H1 (cell line): ENCODE results near the gene ACTN3. TPM values are rescaled to one million over a fixed set of nuclear protein-coding genes. Genes with fewer than 3 reads are reported as not detected.

Experiments
- CTCF ChIA-PET: fragments of 300-600 bp; sonication (Branson Sonifier 250); formaldehyde crosslinking; loops from one replicate; lab custom pipeline; 2021; ENCODE audit not compliant: partially characterized antibody; lab: Charles Lee
- POLR2A ChIA-PET: fragments of 300-600 bp; sonication (Branson Sonifier 250); formaldehyde crosslinking; loops from one replicate; lab custom pipeline; 2021; ENCODE audit warnings: inconsistent platforms; ENCODE audit not compliant: partially characterized antibody; lab: Charles Lee
- DNase-seq, 2 experiments: peaks; one replicate each; pipeline versions ENCODE4 v3.0.0 to v3.0.0-alpha.2; 2010 to 2022; ENCODE audit warnings: low spot score in 2 of 2, low read depth in 1 of 2, mixed read lengths in 1 of 2
- FAIRE-seq: peaks from 2 replicates; lab custom pipeline; 2011; peaks lifted over from hg19 to GRCh38; lab: Jason Lieb, UNC
- H2AFZ ChIP-seq: 2 replicates; pipeline ENCODE4 v1.8.1; 2012; ENCODE audit warnings: low read length, inconsistent platforms
- H2AK5ac ChIP-seq: 2 replicates; pipeline ENCODE4 v1.6.1; 2013; ENCODE audit warnings: low read depth, low read length
- H2BK120ac ChIP-seq: replicated peaks from 2 replicates; pipeline ENCODE3; 2013; ENCODE audit warnings: low read depth, low read length, inconsistent platforms
- H2BK12ac ChIP-seq: 2 replicates; pipeline ENCODE4 v1.6.1; 2013; ENCODE audit warnings: low read depth, low read length
- H2BK15ac ChIP-seq: 2 replicates; pipeline ENCODE4 v1.6.1; 2013; ENCODE audit warnings: low read length
- H2BK20ac ChIP-seq: 2 replicates; pipeline ENCODE4 v1.6.1; 2013; ENCODE audit warnings: low read length
- H2BK5ac ChIP-seq: 2 replicates; pipeline ENCODE4 v1.6.1; 2013; ENCODE audit warnings: low read depth, low read length
- H3K14ac ChIP-seq: 2 replicates; pipeline ENCODE4 v1.6.1; 2013; ENCODE audit warnings: inconsistent platforms; ENCODE audit not compliant: insufficient read length
- H3K18ac ChIP-seq: 2 replicates; pipeline ENCODE4 v1.6.1; 2013; ENCODE audit warnings: low read length; ENCODE audit errors: extremely low read depth
- H3K23ac ChIP-seq: 2 replicates; pipeline ENCODE4 v1.6.1; 2013; ENCODE audit warnings: inconsistent platforms; ENCODE audit not compliant: insufficient read length
- H3K23me2 ChIP-seq: 2 replicates; pipeline ENCODE4 v1.6.1; 2013; ENCODE audit warnings: low read depth, low read length
- H3K27ac ChIP-seq: 2 replicates; pipeline ENCODE4 v1.6.1; 2011; ENCODE audit warnings: low read depth, low read length, inconsistent platforms
- H3K27me3 ChIP-seq, 4 experiments: replicated peaks in 1 of 4; 1 replicate in 1 of 4; 2 replicates in 3 of 4; pipeline versions ENCODE4 v1.6.1 to v1.8.1; 2011 to 2013; ENCODE audit warnings: low read length in 3 of 4, mild to moderate bottlenecking in 3 of 4, inconsistent platforms in 2 of 4, mixed read lengths in 2 of 4, moderate library complexity in 1 of 4; ENCODE audit not compliant: control insufficient read depth in 3 of 4, insufficient read depth in 3 of 4; ENCODE audit errors: extremely low read depth in 1 of 4
- H3K36me3 ChIP-seq, 4 experiments: 2 replicates each; pipeline versions ENCODE4 v1.6.1 to v1.8.1; 2011 to 2013; ENCODE audit warnings: mild to moderate bottlenecking in 4 of 4, low read length in 3 of 4, moderate library complexity in 2 of 4, control low read depth in 1 of 4, inconsistent platforms in 1 of 4; ENCODE audit not compliant: insufficient read depth in 4 of 4, control insufficient read depth in 2 of 4
- H3K4ac ChIP-seq: replicated peaks from 2 replicates; pipeline ENCODE3; 2013; ENCODE audit warnings: low read length, low read depth, mixed read lengths, inconsistent platforms; ENCODE audit not compliant: insufficient read length
- H3K4me1 ChIP-seq, 4 experiments: replicated peaks in 1 of 4; 1 replicate in 1 of 4; 2 replicates in 3 of 4; pipeline versions ENCODE4 v1.6.1 to v1.8.1; 2011 to 2013; ENCODE audit warnings: low read length in 3 of 4, inconsistent platforms in 2 of 4, mixed read lengths in 1 of 4; ENCODE audit not compliant: insufficient read depth in 4 of 4, control insufficient read depth in 3 of 4
- H3K4me2 ChIP-seq, 2 experiments: 2 replicates each; pipeline versions ENCODE4 v1.6.1 to v1.8.1; 2011 to 2013; ENCODE audit warnings: low read depth in 2 of 2, low read length in 2 of 2, control low read depth in 1 of 2, inconsistent platforms in 1 of 2, mild to moderate bottlenecking in 1 of 2; ENCODE audit not compliant: insufficient read depth in 1 of 2
- H3K4me3 ChIP-seq, 4 experiments: fragments of 200-600, 300-600 bp in 1 of 4; sonication (generic), shearing (Covaris generic), sonication (Bioruptor Twin) in 1 of 4; 2 replicates each; pipeline versions ENCODE4 v1.5.1 to v1.8.1; 2011 to 2016; ENCODE audit warnings: low read length in 4 of 4, low read depth in 3 of 4, control low read depth in 2 of 4, inconsistent platforms in 2 of 4, mild to moderate bottlenecking in 2 of 4, mixed read lengths in 1 of 4, moderate library complexity in 1 of 4; ENCODE audit not compliant: insufficient read depth in 2 of 4; ENCODE audit errors: extremely low read depth in 1 of 4
- H3K56ac ChIP-seq: replicated peaks from 2 replicates; pipeline ENCODE3; 2013; ENCODE audit warnings: low read depth, mild to moderate bottlenecking, mixed read lengths, low read length, inconsistent platforms; ENCODE audit not compliant: insufficient read length
- H3K79me1 ChIP-seq: 2 replicates; pipeline ENCODE4 v1.6.1; 2013; ENCODE audit warnings: low read depth, low read length, control low read depth
- H3K79me2 ChIP-seq, 2 experiments: 2 replicates each; pipeline versions ENCODE4 v1.6.1 to v1.8.1; 2012 to 2013; ENCODE audit warnings: low read length in 2 of 2, mild to moderate bottlenecking in 2 of 2, inconsistent platforms in 1 of 2; ENCODE audit not compliant: insufficient read depth in 2 of 2, control insufficient read depth in 1 of 2
- H3K9ac ChIP-seq, 4 experiments: replicated peaks in 1 of 4; 1 replicate in 1 of 4; 2 replicates in 3 of 4; pipeline versions ENCODE4 v1.6.1 to v1.8.1; 2011 to 2013; ENCODE audit warnings: low read depth in 3 of 4, low read length in 3 of 4, control low read depth in 2 of 4, mild to moderate bottlenecking in 2 of 4, moderate library complexity in 2 of 4, inconsistent platforms in 1 of 4; ENCODE audit errors: extremely low read depth in 1 of 4
- H3K9me3 ChIP-seq, 2 experiments: 2 replicates each; pipeline versions ENCODE4 v1.6.1 to v1.8.1; 2012 to 2013; ENCODE audit warnings: mild to moderate bottlenecking in 2 of 2, moderate library complexity in 2 of 2, control low read depth in 1 of 2, inconsistent platforms in 1 of 2, low read depth in 1 of 2, low read length in 1 of 2, mixed read lengths in 1 of 2; ENCODE audit not compliant: insufficient read depth in 2 of 2
- H4K20me1 ChIP-seq, 2 experiments: replicated peaks in 1 of 2; 2 replicates each; pipeline versions ENCODE3 to v1.8.1; 2011 to 2013; ENCODE audit warnings: inconsistent platforms in 2 of 2, low read length in 2 of 2, mild to moderate bottlenecking in 1 of 2; ENCODE audit not compliant: insufficient read depth in 2 of 2, control insufficient read depth in 1 of 2
- H4K5ac ChIP-seq: 2 replicates; pipeline ENCODE4 v1.6.1; 2013; ENCODE audit warnings: low read length, low read depth, mixed read lengths, inconsistent platforms; ENCODE audit not compliant: insufficient read length
- H4K8ac ChIP-seq: 2 replicates; pipeline ENCODE4 v1.8.0; 2013; ENCODE audit warnings: mild to moderate bottlenecking, moderate library complexity, low read length, inconsistent platforms; ENCODE audit not compliant: insufficient read depth; ENCODE audit errors: extremely low read depth
- H4K91ac ChIP-seq: replicated peaks from 2 replicates; pipeline ENCODE3; 2013; ENCODE audit warnings: low read length, mixed read lengths, inconsistent platforms; ENCODE audit not compliant: insufficient read length
- CEBPB ChIP-seq: IDR thresholded peaks from 2 replicates; pipeline ENCODE4 v1.6.1; 2012; ENCODE audit warnings: low read depth, low read length
- GTF2F1 ChIP-seq: IDR thresholded peaks from 2 replicates; pipeline ENCODE4 v1.6.1; 2012; ENCODE audit warnings: low read depth, low read length, improper control_type of control experiment, borderline replicate concordance
- HDAC2 ChIP-seq, 2 experiments: fragments of 300-600 bp in 1 of 2; sonication (generic) in 1 of 2; IDR thresholded peaks; 2 replicates each; pipeline ENCODE4 v1.6.1; 2011 to 2012; ENCODE audit warnings: low read depth in 2 of 2, low read length in 2 of 2, mild to moderate bottlenecking in 2 of 2, moderate library complexity in 2 of 2, borderline replicate concordance in 1 of 2, inconsistent platforms in 1 of 2
- KDM4A ChIP-seq: IDR thresholded peaks from one replicate; pipeline ENCODE4 v1.7.1; 2012; ENCODE audit warnings: low read depth, mild to moderate bottlenecking, moderate library complexity, low read length, inconsistent platforms; ENCODE audit not compliant: severe bottlenecking
- MAX ChIP-seq: IDR thresholded peaks from 2 replicates; pipeline ENCODE4 v1.6.1; 2012; ENCODE audit warnings: inconsistent platforms
- NANOG ChIP-seq: IDR thresholded peaks from 2 replicates; pipeline ENCODE4 v1.6.1; 2011; ENCODE audit warnings: low read length, low read depth, mild to moderate bottlenecking, inconsistent platforms; ENCODE audit not compliant: insufficient read depth, poor library complexity, severe bottlenecking
- NRF1 ChIP-seq: IDR thresholded peaks from 2 replicates; pipeline ENCODE4 v1.6.1; 2011; ENCODE audit warnings: mild to moderate bottlenecking, low read depth, low read length, improper control_type of control experiment
- POLR2AphosphoS5 ChIP-seq: IDR thresholded peaks from 2 replicates; pipeline ENCODE4 v1.6.1; 2011; ENCODE audit warnings: low read depth, low read length
- POU5F1 ChIP-seq: IDR thresholded peaks from 2 replicates; pipeline ENCODE4 v1.6.1; 2011; ENCODE audit warnings: low read depth, mild to moderate bottlenecking, low read length, moderate library complexity
- SIN3A ChIP-seq, 2 experiments: IDR thresholded peaks in 1 of 2; conservative IDR thresholded peaks in 1 of 2; 2 replicates each; pipeline ENCODE4 v1.6.1; 2011 to 2012; ENCODE audit warnings: low read length in 2 of 2, improper control_type of control experiment in 1 of 2, low read depth in 1 of 2, mild to moderate bottlenecking in 1 of 2
- TBP ChIP-seq: IDR thresholded peaks from 2 replicates; pipeline ENCODE4 v1.6.1; 2011; ENCODE audit warnings: low read depth, low read length, improper control_type of control experiment
- TCF12 ChIP-seq: IDR thresholded peaks from 2 replicates; pipeline ENCODE4 v1.6.1; 2011; ENCODE audit warnings: low read depth, mild to moderate bottlenecking, low read length
- WGBS, 2 experiments: shearing (Covaris generic) in 1 of 2; methylation state at CpG; one replicate each; pipeline versions ENCODE4 v1.1.6 to v1.1.7; 2013 to 2015; ENCODE audit warnings: low lambda C conversion rate in 2 of 2, mixed read lengths in 2 of 2, inconsistent platforms in 1 of 2, low coverage in 1 of 2, missing lambda C conversion rate in 1 of 2; ENCODE audit not compliant: insufficient replicate concordance in 2 of 2, insufficient coverage in 1 of 2, insufficient read length in 1 of 2; ENCODE audit errors: extremely low coverage in 1 of 2, missing lambda C conversion rate in 1 of 2; 5-methylcytosine and 5-hydroxymethylcytosine counted together
- polyA plus RNA-seq, 7 experiments: library from polyadenylated mRNA; depleted of rRNA in 3 of 7; stranded (reverse) in 5 of 7; unstranded in 2 of 7; fragments of >200 nt in 5 of 7; fragments of 200-250 nt in 2 of 7; gene quantifications; 1 replicate in 5 of 7; 2 replicates in 1 of 7; 4 replicates in 1 of 7; pipeline versions ENCODE4 v1.2.1 to v1.2.3, GENCODE V29; 2011 to 2013; ENCODE audit warnings: missing spikeins in 2 of 7, mixed read lengths in 2 of 7
- total RNA-seq: library from RNA; stranded (reverse); fragmentation: NEBNext Ultra II Directional; extraction: Animal tissue kit (Norgen Biotek cat#: 25700); gene quantifications from 2 replicates; pipeline ENCODE4 v1.2.1, GENCODE V29; 2021

The ACTN3 gene
- total and polyA plus RNA-seq, 2 of the 8 experiments (the other 6 are each of a cell fraction or from before 2014, with no cell fraction given): 30.8 to 36.7 TPM

DNA sequence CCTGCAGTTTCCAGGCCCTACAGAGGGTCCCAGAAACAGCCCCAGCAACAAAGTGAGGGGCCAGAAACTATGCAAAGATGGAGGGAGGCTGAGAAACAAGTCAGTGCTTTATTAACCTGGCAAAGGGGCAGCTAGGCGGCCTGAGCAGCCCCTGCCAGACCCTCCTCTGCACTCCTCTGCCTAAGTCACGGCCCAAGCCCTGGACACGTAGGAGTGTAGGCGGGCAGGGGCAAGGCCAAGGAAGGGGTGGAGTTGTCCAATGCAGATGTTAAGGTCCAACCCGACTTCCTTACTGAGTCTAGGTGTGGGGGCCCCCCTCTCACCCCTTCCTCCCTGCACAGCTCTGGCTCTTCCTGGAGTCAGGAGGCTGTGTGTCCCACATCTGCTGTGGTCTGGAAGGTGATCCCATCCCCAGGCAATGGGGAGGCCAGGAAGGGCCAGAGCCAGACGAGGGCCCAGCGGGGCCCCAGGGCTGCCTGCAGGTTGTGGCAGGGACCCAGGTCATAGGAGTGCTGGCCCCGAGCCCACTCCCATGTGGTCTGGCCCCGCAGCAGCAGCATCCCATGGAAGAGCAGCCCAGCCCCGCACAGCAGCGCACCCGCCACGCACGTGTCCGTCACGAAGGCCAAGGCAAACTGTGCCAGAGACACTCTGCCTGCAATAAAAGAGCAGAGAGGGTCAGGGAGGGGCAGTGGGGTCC, 7.4 kb upstream of the ACTN3 start:
- Histone ChIP-seq H3K27ac (no peak overlapping the region), H3K9ac (no peak overlapping the region; a peak in 1 of 7 replicates), H4K20me1 (no peaks in the 10 kb centered on the region), H3K79me2 (no peaks in the 10 kb centered on the region), H2BK5ac (peak overlapping the region; percentile 81; the same call in 1 of the 2 replicates), H3K14ac (no peak overlapping the region), H3K23ac (no peak overlapping the region), H3K9me3 (no peaks in the 10 kb centered on the region), H3K4me1 (peaks cover 0 to 17% (median 4%) of the 10 kb centered on the region in 4 experiments; a peak in 6 of 7 replicates), H2BK15ac (no peak overlapping the region), H2BK120ac (no peak overlapping the region), H3K4me2 (no peak overlapping the region), H3K23me2 (no peaks in the 10 kb centered on the region), H3K79me1 (no peaks in the 10 kb centered on the region), H2BK20ac (0 out of 2 replicates have a peak overlapping the region, but pooled peaks have one; percentile 10), H4K8ac (peak overlapping the region; percentile 45; the same call in 1 of the 2 replicates), H4K5ac (no peak overlapping the region), H2BK12ac (0 out of 2 replicates have a peak overlapping the region, but pooled peaks have one; percentile 17), H3K4me3 (no peak overlapping the region), H3K36me3 (no peaks in the 10 kb centered on the region), H4K91ac (no peak overlapping the region), H3K56ac (no peak overlapping the region), H3K18ac (no peak overlapping the region), H3K27me3 (no peaks in the 10 kb centered on the region), H2AK5ac (peak overlapping the region; percentile 75; the same call in 1 of the 2 replicates), H2AFZ (no peak overlapping the region), H3K4ac (no peak overlapping the region)
- FAIRE-seq: no peak
- no peak for DNase-seq
- POLR2A ChIA-PET: interaction anchor here (1.4 to 3.5 kb wide), 3 partner anchors 11 to 99 kb away, joined by 6 to 23 read pairs (median 7); partner anchors contain the start of gene RBM4
- CTCF ChIA-PET: interaction anchor here (0.6 to 1.0 kb wide), 2 partner anchors 48 to 55 kb away, joined by 3 read pairs; no protein-coding TSS in a partner anchor
- 88% methylated on average over 16 of the region's 16 CpGs; no CpG with 5 or more reads in 1 of the 2 experiments for WGBS, 2 experiments
- no peak for TF ChIP-seq GTF2F1
- TF ChIP-seq NANOG: no peak
- no peak for TF ChIP-seq KDM4A
- TF ChIP-seq HDAC2 (IDR thresholded peaks at IDR 0.05; ENCODE audit: borderline replicate concordance in 1 of 2, low read depth in 2 of 2, low read length in 2 of 2): no peak
- TF ChIP-seq POLR2AphosphoS5: no peak
- TF ChIP-seq TBP: no peak
- TF ChIP-seq NRF1: no peak
- TF ChIP-seq CEBPB: no peak
- no peak for TF ChIP-seq MAX
- TF ChIP-seq TCF12: no peak
- TF ChIP-seq POU5F1: no peak
- no peak for TF ChIP-seq SIN3A (conservative IDR thresholded peaks at IDR 0.05 in 1 of 2, IDR thresholded peaks at IDR 0.05 in 1 of 2; ENCODE audit: low read depth in 1 of 2, low read length in 2 of 2)
